Stimulated activated CD8-positive, alpha-beta memory T cell treated with anti-CD3 and anti-CD28 coated beads, Interleukin-7, amount 100 ng/mL, for 4 hours (primary cell): Measurements from ENCODE around the gene TTLL5.
"Not testable (repeated sequence)": the region's sequence is repeated elsewhere in the genome, so short reads cannot be mapped to it uniquely, and the experiment has no call there.

Experiments
- DNase-seq, 2 donors: peaks; one replicate each; pipeline ENCODE4 v3.0.0-alpha.2; 2020; ENCODE audit warnings: low read depth in 2 of 2

Gene TTLL5

GRCh38 chr14:75833326-75834020, 172.4 kb downstream of the TTLL5 start:
- no peak for DNase-seq

- DNase-seq: no peak
Observed at GRCh38 chr14:75835156-75835725, 174.2 kb downstream of the TTLL5 start.

GRCh38 chr14:75835737-75836136, 174.7 kb downstream of the TTLL5 start:
- no peak for DNase-seq

- DNase-seq: no peak
Observed at GRCh38 chr14:75837151-75837787, 176.2 kb downstream of the TTLL5 start.

GRCh38 chr14:75840911-75841310, 179.9 kb downstream of the TTLL5 start:
- no peak for DNase-seq

- DNase-seq: no peak
Observed at GRCh38 chr14:75842551-75842950, 181.5 kb downstream of the TTLL5 start.

- DNase-seq: no peak
Observed at GRCh38 chr14:75844486-75844885, 183.4 kb downstream of the TTLL5 start.

- no peak for DNase-seq
Observed at GRCh38 chr14:75845136-75845804, 184.2 kb downstream of the TTLL5 start.

- not testable (repeated sequence) for DNase-seq
Observed at GRCh38 chr14:75846694-75847093, 185.6 kb downstream of the TTLL5 start.

GRCh38 chr14:75847584-75847983, 186.5 kb downstream of the TTLL5 start:
- DNase-seq: no peak

GRCh38 chr14:75848167-75848913, 187.3 kb downstream of the TTLL5 start:
- no peak for DNase-seq

- DNase-seq: no peak
Observed at GRCh38 chr14:75849300-75849895, 188.4 kb downstream of the TTLL5 start.

GRCh38 chr14:75851574-75851866, 190.5 kb downstream of the TTLL5 start:
- no peak for DNase-seq

GRCh38 chr14:75854111-75854799, 193.2 kb downstream of the TTLL5 start:
- no peak for DNase-seq

GRCh38 chr14:75857199-75857598, 196.2 kb downstream of the TTLL5 start:
- DNase-seq: no peak

- DNase-seq: no peak
Observed at GRCh38 chr14:75858362-75858761, 197.3 kb downstream of the TTLL5 start.

- DNase-seq: no peak
Observed at GRCh38 chr14:75859746-75860145, 198.7 kb downstream of the TTLL5 start.

- DNase-seq: no peak
Observed at GRCh38 chr14:75860561-75861160, 199.6 kb downstream of the TTLL5 start.

- DNase-seq: no peak
Observed at GRCh38 chr14:75861161-75861621, 200.1 kb downstream of the TTLL5 start.

GRCh38 chr14:75863221-75863620, 202.2 kb downstream of the TTLL5 start:
- no peak for DNase-seq

- DNase-seq: no peak
Observed at GRCh38 chr14:75864352-75864751, 203.3 kb downstream of the TTLL5 start.
